GM19025 (cell line): Measurements from ENCODE around the gene IVNS1ABP.

ENCODE experiments used
- ATAC-seq: cut with Tn5 transposase; IDR thresholded peaks from one replicate; pipeline ENCODE4 v1.9.1; 2021; ENCODE audit warnings: mild to moderate bottlenecking, low read depth, moderate library complexity; ENCODE audit not compliant: unreplicated experiment

IVNS1ABP gene

GRCh38 chr1:185297982-185298381 lies 19.1 kb downstream of the IVNS1ABP start:
- ATAC-seq: no peak

- no peak for ATAC-seq
Measured at GRCh38 chr1:185295091-185295490, 22.0 kb downstream of the IVNS1ABP start.

GRCh38 chr1:185293967-185294542 lies 23.0 kb downstream of the IVNS1ABP start:
- no peak for ATAC-seq

- no peak for ATAC-seq
Measured at GRCh38 chr1:185292237-185292636, 24.8 kb downstream of the IVNS1ABP start.

GRCh38 chr1:185291652-185292051 lies 25.4 kb downstream of the IVNS1ABP start:
- no peak for ATAC-seq

- ATAC-seq: no peak
Measured at GRCh38 chr1:185291159-185291558, 25.9 kb downstream of the IVNS1ABP start.

GRCh38 chr1:185289880-185290279 lies 27.2 kb downstream of the IVNS1ABP start:
- no peak for ATAC-seq

- no peak for ATAC-seq
Measured at GRCh38 chr1:185288435-185288834, 28.6 kb downstream of the IVNS1ABP start.

GRCh38 chr1:185287451-185287850 lies 29.6 kb downstream of the IVNS1ABP start:
- ATAC-seq: no peak

- ATAC-seq: no peak
Measured at GRCh38 chr1:185284533-185285276, 32.3 kb downstream of the IVNS1ABP start.

GRCh38 chr1:185284116-185284515 lies 32.9 kb downstream of the IVNS1ABP start:
- no peak for ATAC-seq

- ATAC-seq: peak; percentile 96
Measured at GRCh38 chr1:185281245-185281644, 35.8 kb downstream of the IVNS1ABP start.

- no peak for ATAC-seq
Measured at GRCh38 chr1:185280589-185280988, 36.5 kb downstream of the IVNS1ABP start.

- ATAC-seq: no peak
Measured at GRCh38 chr1:185279571-185279970, 37.5 kb downstream of the IVNS1ABP start.

- ATAC-seq: no peak
Measured at GRCh38 chr1:185271921-185272320, 45.1 kb downstream of the IVNS1ABP start.

GRCh38 chr1:185268352-185268751 lies 48.7 kb downstream of the IVNS1ABP start:
- no peak for ATAC-seq

- no peak for ATAC-seq
Measured at GRCh38 chr1:185267701-185268100, 49.3 kb downstream of the IVNS1ABP start.

- no peak for ATAC-seq
Measured at GRCh38 chr1:185267301-185267700, 49.7 kb downstream of the IVNS1ABP start.

- no peak for ATAC-seq
Measured at GRCh38 chr1:185265314-185265713, 51.7 kb downstream of the IVNS1ABP start.

GRCh38 chr1:185263780-185264179 lies 53.3 kb downstream of the IVNS1ABP start:
- no peak for ATAC-seq

- ATAC-seq: no peak
Measured at GRCh38 chr1:185263292-185263691, 53.8 kb downstream of the IVNS1ABP start.

GRCh38 chr1:185262151-185262550 lies 54.9 kb downstream of the IVNS1ABP start:
- no peak for ATAC-seq
